ENCODE measurements around the gene DYNLT1. TPM values are rescaled to one million over a fixed set of nuclear protein-coding genes. Genes with fewer than 3 reads are reported as not detected.

Gene DYNLT1
- total RNA-seq, 1 experiment from 2014 or later = 105 TPM

DNA sequence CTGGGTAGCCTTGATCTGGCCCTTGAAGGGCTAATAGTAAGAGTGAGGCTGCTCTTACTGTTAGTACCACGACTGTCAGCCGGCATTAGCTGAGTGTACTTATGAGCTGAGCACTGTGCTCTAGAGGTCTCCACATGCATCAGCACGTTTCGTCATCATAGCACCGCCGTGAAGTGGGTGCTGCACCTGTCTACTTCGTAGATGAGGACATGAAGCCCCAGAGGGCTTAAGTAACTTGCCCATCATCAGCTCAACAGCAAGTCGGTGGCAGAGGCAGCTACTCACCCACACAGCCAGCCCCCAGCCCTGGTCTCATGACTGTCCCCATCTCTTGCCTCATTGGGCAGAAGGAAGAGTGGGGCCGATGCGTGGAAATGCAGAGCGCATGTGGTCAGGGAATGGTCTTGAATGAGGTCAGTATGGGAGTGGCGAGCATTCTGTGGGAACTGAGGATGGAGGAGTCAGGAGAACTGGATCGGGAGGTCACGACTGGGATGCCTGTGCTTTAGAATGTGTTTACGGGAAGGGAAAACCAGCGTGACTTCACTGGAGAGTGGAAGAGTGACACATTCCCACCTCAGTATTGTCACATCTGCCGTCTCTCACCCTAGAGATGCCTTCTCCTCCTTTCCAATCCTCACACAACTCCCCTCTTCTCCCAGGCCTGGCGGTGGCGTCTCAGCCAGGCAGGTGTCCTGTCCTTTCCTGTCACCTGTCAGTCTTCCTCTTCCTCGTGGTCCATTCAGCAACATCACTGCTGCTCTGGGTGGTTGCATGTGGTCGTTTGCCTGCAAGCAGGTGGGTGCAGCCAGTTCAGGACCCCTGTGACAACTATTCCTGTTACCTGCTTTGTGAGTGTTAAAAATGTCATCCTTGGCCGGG lies 11.3 kb upstream of the DYNLT1 start:
- H3K27ac ChIP-seq = peak overlapping the region; percentile 77
- H3K9me3 ChIP-seq (ENCODE audit: insufficient read depth, low read depth) = no peaks in the 10 kb centered on the region
- peak in 1 of 2 experiments; percentile 61 for DNase-seq
- no peaks in the 10 kb centered on the region for H4K20me1 ChIP-seq (ENCODE audit: insufficient read depth)
- peaks cover 8% of the 10 kb centered on the region for H3K79me2 ChIP-seq (ENCODE audit: low read depth)
- H3K9me2 ChIP-seq (ENCODE audit: insufficient read depth) = no peaks in the 10 kb centered on the region
- ChIA-PET CTCF (no interaction called here), POLR2A (ENCODE audit: unreplicated experiment) (no interaction called here)
- BruUV-seq (replicated peaks) = no TSS peak
- no peak overlapping the region for H2AFZ ChIP-seq
- peak overlapping the region; percentile 66 for H3K4me2 ChIP-seq
- intact Hi-C loops (cut with micrococcal nuclease; ENCODE audit: unreplicated experiment) = no loop called here
- H3K4me1 ChIP-seq (replicated peaks; ENCODE audit: insufficient read depth) = peaks cover 60% of the 10 kb centered on the region
- TF ChIP-seq EZH2 (IDR thresholded peaks at IDR 0.05; ENCODE audit: low read depth) = no peak
- TF ChIP-seq, protein P1, sequence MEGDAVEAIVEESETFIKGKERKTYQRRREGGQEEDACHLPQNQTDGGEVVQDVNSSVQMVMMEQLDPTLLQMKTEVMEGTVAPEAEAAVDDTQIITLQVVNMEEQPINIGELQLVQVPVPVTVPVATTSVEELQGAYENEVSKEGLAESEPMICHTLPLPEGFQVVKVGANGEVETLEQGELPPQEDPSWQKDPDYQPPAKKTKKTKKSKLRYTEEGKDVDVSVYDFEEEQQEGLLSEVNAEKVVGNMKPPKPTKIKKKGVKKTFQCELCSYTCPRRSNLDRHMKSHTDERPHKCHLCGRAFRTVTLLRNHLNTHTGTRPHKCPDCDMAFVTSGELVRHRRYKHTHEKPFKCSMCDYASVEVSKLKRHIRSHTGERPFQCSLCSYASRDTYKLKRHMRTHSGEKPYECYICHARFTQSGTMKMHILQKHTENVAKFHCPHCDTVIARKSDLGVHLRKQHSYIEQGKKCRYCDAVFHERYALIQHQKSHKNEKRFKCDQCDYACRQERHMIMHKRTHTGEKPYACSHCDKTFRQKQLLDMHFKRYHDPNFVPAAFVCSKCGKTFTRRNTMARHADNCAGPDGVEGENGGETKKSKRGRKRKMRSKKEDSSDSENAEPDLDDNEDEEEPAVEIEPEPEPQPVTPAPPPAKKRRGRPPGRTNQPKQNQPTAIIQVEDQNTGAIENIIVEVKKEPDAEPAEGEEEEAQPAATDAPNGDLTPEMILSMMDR (conservative IDR thresholded peaks at IDR 0.05) = no peak
- no peaks in the 10 kb centered on the region for H3K36me3 ChIP-seq (ENCODE audit: low read depth)
- H3K27me3 ChIP-seq (ENCODE audit: insufficient read depth, low read depth) = no peaks in the 10 kb centered on the region
- H3F3A ChIP-seq (ENCODE audit: insufficient read depth, low read depth) = peaks cover 51% of the 10 kb centered on the region
- H3K4me3 ChIP-seq = peak overlapping the region; percentile 16; the same call in 1 of the 2 replicates

DNA sequence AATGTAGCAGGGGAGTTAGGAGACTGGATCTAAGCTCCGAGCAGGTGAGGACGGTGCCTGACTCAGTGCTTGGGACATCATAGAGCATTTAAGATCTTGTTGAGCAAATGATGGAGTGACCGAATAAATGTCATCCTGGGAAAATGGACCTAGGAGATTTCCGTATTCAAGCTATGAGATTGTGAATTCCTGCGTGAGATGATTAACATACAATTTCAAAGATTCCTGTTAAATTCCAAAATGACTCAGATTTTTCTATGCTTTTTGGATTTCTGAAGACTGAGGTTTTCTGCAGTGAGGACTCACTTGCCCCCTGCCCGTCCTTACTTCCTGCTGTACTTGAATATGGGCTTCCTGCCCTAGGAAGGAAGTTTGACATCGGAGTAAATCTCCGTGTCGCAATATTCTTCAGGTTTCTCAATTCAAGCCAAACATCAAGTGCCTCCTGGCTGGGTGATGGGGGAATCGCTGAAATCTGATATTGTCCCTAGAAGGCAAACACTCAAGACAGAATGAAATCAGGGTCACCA lies 10.5 kb upstream of the DYNLT1 start:
- Histone ChIP-seq H3K36me3 (ENCODE audit: low read depth) (no peaks in the 10 kb centered on the region), H3K79me2 (ENCODE audit: low read depth) (peaks cover 8% of the 10 kb centered on the region), H3K4me2 (peak overlapping the region; percentile 66), H3K9me2 (ENCODE audit: insufficient read depth) (no peaks in the 10 kb centered on the region), H3F3A (ENCODE audit: insufficient read depth, low read depth) (peaks cover 45% of the 10 kb centered on the region), H3K4me3 (peak overlapping the region; percentile 16; the same call in 1 of the 2 replicates), H3K9me3 (ENCODE audit: insufficient read depth, low read depth) (no peaks in the 10 kb centered on the region), H3K27me3 (ENCODE audit: insufficient read depth, low read depth) (no peaks in the 10 kb centered on the region), H4K20me1 (ENCODE audit: insufficient read depth) (no peaks in the 10 kb centered on the region), H3K27ac (peak overlapping the region; percentile 77), H3K4me1 (replicated peaks; ENCODE audit: insufficient read depth) (peaks cover 52% of the 10 kb centered on the region), H2AFZ (no peak overlapping the region)
- no TSS peak for BruUV-seq (replicated peaks)
- intact Hi-C loops (cut with micrococcal nuclease; ENCODE audit: unreplicated experiment) = no loop called here
- ChIA-PET POLR2A (ENCODE audit: unreplicated experiment) (no interaction called here), CTCF (no interaction called here)
- TF ChIP-seq, protein P1 (conservative IDR thresholded peaks at IDR 0.05) = no peak
- no peak for TF ChIP-seq EZH2 (IDR thresholded peaks at IDR 0.05; ENCODE audit: low read depth)
- peak in 1 of 2 experiments; percentile 90 for DNase-seq

DNA sequence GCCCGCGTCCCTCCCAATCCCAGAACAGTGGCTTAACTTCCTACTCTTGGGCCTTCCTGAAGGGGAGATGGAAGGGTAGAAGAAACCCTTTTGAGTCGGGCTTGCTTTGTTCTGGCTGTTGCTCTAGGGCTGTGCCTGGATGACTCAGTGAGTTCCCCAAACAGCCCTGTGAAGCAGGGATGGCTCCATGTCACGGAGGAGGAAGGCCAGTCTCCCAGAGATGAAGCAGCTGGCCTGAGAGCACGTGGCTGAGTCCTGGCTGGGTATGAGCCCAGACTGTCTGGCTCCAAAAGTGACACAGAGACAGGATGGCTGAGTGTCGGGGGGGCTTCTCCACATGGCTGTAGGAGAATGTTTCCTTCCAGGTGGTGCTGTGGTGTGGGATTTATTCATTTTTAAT lies 10.0 kb upstream of the DYNLT1 start:
- Histone ChIP-seq H2AFZ (no peak overlapping the region), H3K9me2 (ENCODE audit: insufficient read depth) (no peaks in the 10 kb centered on the region), H3K4me2 (peak overlapping the region; percentile 66), H3K36me3 (ENCODE audit: low read depth) (no peaks in the 10 kb centered on the region), H3K4me3 (no peak overlapping the region), H4K20me1 (ENCODE audit: insufficient read depth) (no peaks in the 10 kb centered on the region), H3F3A (ENCODE audit: insufficient read depth, low read depth) (peaks cover 45% of the 10 kb centered on the region), H3K27me3 (ENCODE audit: insufficient read depth, low read depth) (no peaks in the 10 kb centered on the region), H3K4me1 (replicated peaks; ENCODE audit: insufficient read depth) (peaks cover 47% of the 10 kb centered on the region), H3K27ac (peak overlapping the region; percentile 77), H3K9me3 (ENCODE audit: insufficient read depth, low read depth) (no peaks in the 10 kb centered on the region), H3K79me2 (ENCODE audit: low read depth) (peaks cover 8% of the 10 kb centered on the region)
- no peak for TF ChIP-seq EZH2 (IDR thresholded peaks at IDR 0.05; ENCODE audit: low read depth)
- TF ChIP-seq, protein P1 (conservative IDR thresholded peaks at IDR 0.05) = no peak
- CTCF ChIA-PET = no interaction called here
- no TSS peak for BruUV-seq (replicated peaks)
- POLR2A ChIA-PET (ENCODE audit: unreplicated experiment) = no interaction called here
- DNase-seq = no peak
- intact Hi-C loops (cut with micrococcal nuclease; ENCODE audit: unreplicated experiment) = no loop called here

Measured in PC-9 (cell line).